IPS DF 6.9 (cell line): ENCODE data around the gene DMRTC1.
"Not testable (repeated sequence)": the region's sequence is repeated elsewhere in the genome, so short reads cannot be mapped to it uniquely, and the experiment has no call there.

Source experiments
- DNase-seq: peaks from one replicate; pipeline ENCODE4 v3.0.0-alpha.2; 2013; ENCODE audit warnings: low read depth, low spot score
- H3K27ac ChIP-seq: one replicate; pipeline ENCODE4 v1.5.1; 2013; ENCODE audit warnings: low read length, control low read depth
- H3K27me3 ChIP-seq: 2 replicates; pipeline ENCODE4 v1.6.1; 2013; ENCODE audit warnings: mild to moderate bottlenecking, low read length; ENCODE audit not compliant: control insufficient read depth, insufficient read depth
- H3K36me3 ChIP-seq: 2 replicates; pipeline ENCODE4 v1.6.1; 2013; ENCODE audit warnings: low read length; ENCODE audit not compliant: control insufficient read depth, insufficient read depth
- H3K4me1 ChIP-seq: 2 replicates; pipeline ENCODE4 v1.6.1; 2013; ENCODE audit warnings: low read length; ENCODE audit not compliant: control insufficient read depth, insufficient read depth
- H3K4me3 ChIP-seq: 2 replicates; pipeline ENCODE4 v1.5.1; 2013; ENCODE audit warnings: mild to moderate bottlenecking, low read length
- H3K9me3 ChIP-seq: 2 replicates; pipeline ENCODE4 v1.6.1; 2013; ENCODE audit warnings: low read length, inconsistent platforms; ENCODE audit not compliant: control insufficient read depth, insufficient read depth
- WGBS: extraction: QIAGEN DNeasy Blood & Tissue Kit; methylation state at CpG from one replicate; pipeline ENCODE4 v1.1.7; 2013; ENCODE audit warnings: mixed read lengths, missing lambda C conversion rate; ENCODE audit not compliant: insufficient read length, insufficient coverage; 5-methylcytosine and 5-hydroxymethylcytosine counted together

Gene DMRTC1

GRCh38 chrX:72932283-72932682 is 11.4 kb downstream of the DMRTC1 start:
- not testable (repeated sequence) for H3K27ac ChIP-seq, H3K9me3 ChIP-seq, H3K4me3 ChIP-seq, H3K4me1 ChIP-seq, H3K27me3 ChIP-seq, H3K36me3 ChIP-seq, DNase-seq
- no CpG with 5 or more reads among the region's 1 CpG for WGBS

- H3K27me3 ChIP-seq, DNase-seq, H3K27ac ChIP-seq, H3K36me3 ChIP-seq, H3K4me3 ChIP-seq, H3K4me1 ChIP-seq, H3K9me3 ChIP-seq: not testable (repeated sequence)
- WGBS: no CpG with 5 or more reads among the region's 5 CpGs
Observed at GRCh38 chrX:72916096-72916495, 27.5 kb downstream of the DMRTC1 start.

GRCh38 chrX:72912315-72912714 is 31.3 kb downstream of the DMRTC1 start, which contains the start of gene FAM236C:
TSS of gene FAM236C (plus strand) at chrX:72912615. CDS start at chrX:72912715, 100 bp downstream.
- not testable (repeated sequence) for H3K4me3 ChIP-seq, H3K36me3 ChIP-seq, H3K4me1 ChIP-seq, H3K9me3 ChIP-seq, H3K27me3 ChIP-seq, DNase-seq, H3K27ac ChIP-seq
- no CpG with 5 or more reads among the region's 13 CpGs for WGBS

- not testable (repeated sequence) for H3K27ac ChIP-seq, H3K9me3 ChIP-seq, H3K4me3 ChIP-seq, H3K36me3 ChIP-seq, DNase-seq, H3K27me3 ChIP-seq, H3K4me1 ChIP-seq
- no CpG with 5 or more reads among the region's 14 CpGs for WGBS
Observed at GRCh38 chrX:72889740-72890139, 53.9 kb downstream of the DMRTC1 start.

GRCh38 chrX:72882898-72883297 is 60.7 kb downstream of the DMRTC1 start:
- not testable (repeated sequence) for H3K36me3 ChIP-seq, H3K27ac ChIP-seq, H3K9me3 ChIP-seq, H3K4me1 ChIP-seq, H3K4me3 ChIP-seq, H3K27me3 ChIP-seq, DNase-seq
- WGBS: no CpG with 5 or more reads among the region's 2 CpGs

- not testable (repeated sequence) for H3K36me3 ChIP-seq, H3K27ac ChIP-seq, H3K9me3 ChIP-seq, DNase-seq, H3K27me3 ChIP-seq, H3K4me3 ChIP-seq, H3K4me1 ChIP-seq
- WGBS: no CpG with 5 or more reads among the region's 2 CpGs
Observed at GRCh38 chrX:72837532-72837931, 106.1 kb downstream of the DMRTC1 start.

GRCh38 chrX:72830701-72831100 is 112.9 kb downstream of the DMRTC1 start:
- not testable (repeated sequence) for H3K9me3 ChIP-seq, H3K27ac ChIP-seq, H3K27me3 ChIP-seq, H3K4me3 ChIP-seq, H3K4me1 ChIP-seq, H3K36me3 ChIP-seq, DNase-seq
- no CpG with 5 or more reads among the region's 13 CpGs for WGBS
